H4 (cell line): ENCODE measurements around the gene AMH. TPM values are rescaled to one million over a fixed set of nuclear protein-coding genes. Genes with fewer than 3 reads are reported as not detected.

Experiments
- DNase-seq: peaks from one replicate; pipeline ENCODE4 v3.0.0-alpha.2; 2015; ENCODE audit warnings: low spot score
- total RNA-seq: library from RNA; depleted of rRNA; stranded (reverse); fragments of >200 nt; shearing (Covaris generic); gene quantifications from 2 replicates; pipeline ENCODE4 v1.2.3, GENCODE V29; 2014

Gene AMH
- total RNA-seq, 1 experiment from 2014 or later, result 0.68 TPM

DNA sequence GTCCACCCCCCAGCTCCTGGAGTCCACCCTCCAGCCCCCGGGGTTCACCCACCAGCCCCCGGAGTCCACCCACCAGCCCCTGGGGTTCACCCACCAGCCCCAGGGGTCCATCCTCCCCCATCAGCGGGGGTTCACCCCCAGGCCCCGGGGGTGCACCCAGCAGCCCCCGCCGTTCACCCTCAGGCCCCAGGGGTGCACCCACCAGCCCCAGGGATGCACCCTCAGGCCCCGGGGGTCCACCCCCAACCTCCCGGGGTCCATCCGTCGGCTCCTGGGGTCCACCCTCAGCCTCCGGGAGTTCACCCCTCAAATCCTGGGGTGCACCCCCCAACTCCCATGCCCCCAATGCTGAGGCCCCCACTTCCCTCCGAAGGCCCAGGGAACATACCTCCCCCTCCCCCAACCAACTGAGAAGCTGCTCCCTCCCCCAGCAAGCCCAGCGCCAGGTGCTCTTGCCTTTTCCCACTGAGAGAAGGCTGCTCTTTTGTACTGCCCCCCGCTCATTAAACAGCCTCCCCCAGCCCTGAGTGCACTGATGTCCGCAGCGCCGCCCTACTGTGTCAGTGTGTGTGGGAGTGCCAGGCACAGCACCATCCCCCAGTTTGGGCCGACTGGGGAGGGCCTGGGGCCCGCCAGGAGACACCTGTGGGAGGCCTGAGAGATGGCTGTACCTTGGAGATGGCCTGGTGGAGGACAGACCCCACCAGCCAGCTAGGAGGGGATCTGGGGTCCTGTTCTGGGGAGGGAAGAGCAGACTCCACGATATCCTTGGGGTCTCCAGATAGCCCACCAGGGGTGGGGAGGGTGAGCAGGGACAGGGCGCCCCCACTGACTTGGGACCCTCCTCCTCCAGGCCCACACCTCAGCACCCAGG is 750 bp upstream of the AMH start:
- no peak for DNase-seq

DNA sequence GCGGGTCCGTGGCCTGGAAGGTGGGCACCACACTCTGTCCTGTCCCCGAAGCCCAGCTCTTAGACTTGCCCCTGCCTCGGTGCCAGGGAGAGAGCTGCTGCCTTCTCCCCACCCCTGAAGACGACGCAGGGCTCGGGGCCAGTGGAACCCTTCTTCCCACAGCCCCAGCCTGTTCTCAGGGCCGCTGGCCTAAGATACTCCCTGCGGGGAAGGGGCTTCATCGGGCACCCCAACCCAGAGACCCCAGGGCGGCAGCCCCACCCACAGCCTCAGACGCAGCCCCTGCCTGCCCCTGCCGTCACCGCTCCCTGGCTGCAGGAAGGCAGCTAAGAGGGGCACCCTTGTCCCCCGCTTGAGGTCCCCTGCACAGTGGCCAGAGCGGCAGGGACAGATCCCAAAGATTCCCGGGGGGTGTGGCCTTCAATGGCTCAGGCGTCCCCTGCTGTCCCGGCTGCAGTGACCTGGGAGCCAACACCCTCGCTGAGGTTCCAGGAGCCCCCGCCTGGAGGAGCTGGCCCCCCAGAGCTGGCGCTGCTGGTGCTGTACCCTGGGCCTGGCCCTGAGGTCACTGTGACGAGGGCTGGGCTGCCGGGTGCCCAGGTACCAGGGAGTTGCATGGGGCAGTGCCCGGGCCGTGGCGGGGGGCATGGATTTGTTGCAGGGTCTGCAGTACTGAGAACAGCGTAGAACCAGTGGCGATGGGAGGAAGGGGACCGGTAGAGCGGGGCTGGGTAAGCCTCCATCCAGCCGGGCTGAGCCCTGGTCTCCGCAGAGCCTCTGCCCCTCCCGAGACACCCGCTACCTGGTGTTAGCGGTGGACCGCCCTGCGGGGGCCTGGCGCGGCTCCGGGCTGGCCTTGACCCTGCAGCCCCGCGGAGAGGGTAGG is 1.0 kb downstream of the AMH start:
- no peak for DNase-seq

DNA sequence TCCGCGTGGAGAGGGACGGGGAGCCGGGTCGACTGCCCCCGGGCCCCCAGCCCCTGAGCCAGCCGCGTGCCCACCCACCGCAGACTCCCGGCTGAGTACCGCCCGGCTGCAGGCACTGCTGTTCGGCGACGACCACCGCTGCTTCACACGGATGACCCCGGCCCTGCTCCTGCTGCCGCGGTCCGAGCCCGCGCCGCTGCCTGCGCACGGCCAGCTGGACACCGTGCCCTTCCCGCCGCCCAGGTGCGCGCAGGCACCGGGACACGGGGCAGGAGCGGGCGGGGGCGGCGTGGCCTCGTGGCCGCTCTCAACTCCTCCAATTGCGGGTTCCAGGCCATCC is 1.6 kb downstream of the AMH start:
- DNase-seq, result no peak

DNA sequence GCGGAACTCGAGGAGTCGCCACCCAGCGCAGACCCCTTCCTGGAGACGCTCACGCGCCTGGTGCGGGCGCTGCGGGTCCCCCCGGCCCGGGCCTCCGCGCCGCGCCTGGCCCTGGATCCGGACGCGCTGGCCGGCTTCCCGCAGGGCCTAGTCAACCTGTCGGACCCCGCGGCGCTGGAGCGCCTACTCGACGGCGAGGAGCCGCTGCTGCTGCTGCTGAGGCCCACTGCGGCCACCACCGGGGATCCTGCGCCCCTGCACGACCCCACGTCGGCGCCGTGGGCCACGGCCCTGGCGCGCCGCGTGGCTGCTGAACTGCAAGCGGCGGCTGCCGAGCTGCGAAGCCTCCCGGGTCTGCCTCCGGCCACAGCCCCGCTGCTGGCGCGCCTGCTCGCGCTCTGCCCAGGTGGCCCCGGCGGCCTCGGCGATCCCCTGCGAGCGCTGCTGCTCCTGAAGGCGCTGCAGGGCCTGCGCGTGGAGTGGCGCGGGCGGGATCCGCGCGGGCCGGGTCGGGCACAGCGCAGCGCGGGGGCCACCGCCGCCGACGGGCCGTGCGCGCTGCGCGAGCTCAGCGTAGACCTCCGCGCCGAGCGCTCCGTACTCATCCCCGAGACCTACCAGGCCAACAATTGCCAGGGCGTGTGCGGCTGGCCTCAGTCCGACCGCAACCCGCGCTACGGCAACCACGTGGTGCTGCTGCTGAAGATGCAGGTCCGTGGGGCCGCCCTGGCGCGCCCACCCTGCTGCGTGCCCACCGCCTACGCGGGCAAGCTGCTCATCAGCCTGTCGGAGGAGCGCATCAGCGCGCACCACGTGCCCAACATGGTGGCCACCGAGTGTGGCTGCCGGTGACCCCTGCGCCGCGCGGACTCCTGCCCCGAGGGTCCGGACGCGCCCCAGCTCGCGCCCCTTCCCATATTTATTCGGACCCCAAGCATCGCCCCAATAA is 2.3 kb downstream of the AMH start:
- DNase-seq, result no peak

DNA sequence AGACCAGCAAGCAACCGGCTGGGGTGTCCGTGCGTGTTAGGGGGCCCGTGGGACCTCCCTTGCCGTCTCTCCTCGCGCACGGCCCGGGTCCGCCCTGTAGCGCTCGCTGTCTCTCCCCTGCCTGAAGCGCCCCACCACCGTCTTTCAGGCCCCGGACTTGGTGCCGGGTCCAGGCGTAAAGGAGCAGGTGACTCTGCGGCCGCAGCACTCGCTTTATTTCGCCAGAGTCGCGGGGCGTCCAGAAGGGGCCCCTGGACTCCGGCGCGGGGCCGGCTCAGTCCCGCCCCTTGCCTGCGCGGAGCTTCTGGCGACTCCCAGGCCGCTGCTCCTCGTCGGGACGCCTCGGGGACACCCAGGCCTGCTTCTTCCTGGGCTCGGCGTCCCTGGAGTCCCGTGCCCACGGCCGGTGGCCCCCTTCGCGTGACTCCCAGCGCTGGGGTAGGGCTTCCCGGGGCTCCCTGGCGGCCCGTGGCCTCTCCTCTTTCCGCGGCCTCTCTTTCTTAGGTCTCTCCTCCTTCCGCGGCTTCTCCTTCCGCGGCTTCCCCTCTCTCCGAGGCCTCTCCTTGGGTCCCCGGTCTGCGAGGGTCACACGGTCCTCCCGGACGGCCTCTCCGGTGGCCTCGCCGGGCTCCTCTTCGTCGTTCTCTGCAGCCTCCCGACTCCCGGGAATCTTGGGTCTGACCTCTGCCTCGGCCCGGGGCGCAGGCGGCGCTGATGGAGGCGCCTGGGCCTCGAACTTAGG is 3.1 kb downstream of the AMH start:
- no peak for DNase-seq

DNA sequence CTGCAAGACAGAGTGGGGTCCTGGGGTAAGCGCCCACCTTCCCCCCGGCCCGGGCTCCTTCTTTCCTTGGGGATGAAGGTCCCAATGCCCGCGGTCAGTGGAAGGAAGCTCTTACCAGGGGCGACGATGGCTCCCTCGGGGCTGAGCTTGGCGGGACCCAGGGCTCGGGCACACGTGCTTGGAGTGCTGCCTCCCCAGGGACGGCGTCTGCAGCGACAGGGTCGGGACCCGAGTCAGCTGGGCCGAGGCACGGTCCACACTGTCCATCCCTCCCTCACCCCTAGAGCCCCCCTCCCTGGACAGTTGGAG is 3.6 kb downstream of the AMH start:
- DNase-seq, result no peak

DNA sequence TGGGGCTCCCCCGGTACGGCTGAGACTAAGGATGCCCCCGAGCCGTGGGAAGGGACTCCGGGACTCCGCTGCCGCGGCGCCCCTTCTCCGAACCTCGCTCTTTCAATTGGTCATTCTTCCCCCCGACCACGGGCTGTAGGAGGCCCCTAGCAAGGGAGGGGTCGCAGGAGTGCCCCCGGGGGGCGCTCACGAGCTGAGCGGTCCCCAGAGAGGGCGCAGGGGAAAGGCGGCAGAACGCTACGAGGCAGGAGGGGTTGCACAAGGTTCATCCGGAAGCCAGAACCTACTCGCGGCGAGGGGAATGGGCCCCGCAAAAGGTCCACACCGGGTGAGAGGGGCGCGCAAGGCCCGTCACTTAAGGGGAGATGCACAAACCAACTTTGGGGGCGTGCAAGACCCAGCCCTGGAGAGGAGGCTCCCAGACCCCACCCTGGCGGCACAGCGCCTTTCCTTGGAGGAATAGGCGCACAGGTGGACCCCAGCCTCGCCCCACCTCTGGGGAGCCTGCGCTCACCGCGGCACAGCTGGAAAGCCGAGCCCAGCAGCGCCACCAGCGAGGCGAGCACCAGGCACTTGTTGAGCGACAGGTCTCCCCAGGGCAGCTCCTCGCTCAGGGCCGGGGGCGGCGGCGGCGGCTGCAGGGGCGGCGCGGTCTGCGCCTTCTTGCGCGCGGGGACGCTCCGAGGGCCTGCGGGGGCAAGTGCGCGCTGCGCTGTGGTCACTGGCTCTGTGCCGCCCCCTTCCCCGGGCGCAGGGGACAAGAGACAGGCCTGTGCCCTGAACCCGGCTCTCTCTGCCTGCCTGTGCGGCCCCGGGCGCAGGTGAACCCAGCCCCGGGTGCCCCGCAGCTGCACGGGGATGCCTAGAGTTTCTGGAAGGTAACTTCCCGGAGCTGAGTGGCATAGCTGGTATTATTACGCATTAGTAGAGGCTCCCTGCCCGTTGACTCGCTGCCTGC is 4.3 kb downstream of the AMH start:
- no peak for DNase-seq

DNA sequence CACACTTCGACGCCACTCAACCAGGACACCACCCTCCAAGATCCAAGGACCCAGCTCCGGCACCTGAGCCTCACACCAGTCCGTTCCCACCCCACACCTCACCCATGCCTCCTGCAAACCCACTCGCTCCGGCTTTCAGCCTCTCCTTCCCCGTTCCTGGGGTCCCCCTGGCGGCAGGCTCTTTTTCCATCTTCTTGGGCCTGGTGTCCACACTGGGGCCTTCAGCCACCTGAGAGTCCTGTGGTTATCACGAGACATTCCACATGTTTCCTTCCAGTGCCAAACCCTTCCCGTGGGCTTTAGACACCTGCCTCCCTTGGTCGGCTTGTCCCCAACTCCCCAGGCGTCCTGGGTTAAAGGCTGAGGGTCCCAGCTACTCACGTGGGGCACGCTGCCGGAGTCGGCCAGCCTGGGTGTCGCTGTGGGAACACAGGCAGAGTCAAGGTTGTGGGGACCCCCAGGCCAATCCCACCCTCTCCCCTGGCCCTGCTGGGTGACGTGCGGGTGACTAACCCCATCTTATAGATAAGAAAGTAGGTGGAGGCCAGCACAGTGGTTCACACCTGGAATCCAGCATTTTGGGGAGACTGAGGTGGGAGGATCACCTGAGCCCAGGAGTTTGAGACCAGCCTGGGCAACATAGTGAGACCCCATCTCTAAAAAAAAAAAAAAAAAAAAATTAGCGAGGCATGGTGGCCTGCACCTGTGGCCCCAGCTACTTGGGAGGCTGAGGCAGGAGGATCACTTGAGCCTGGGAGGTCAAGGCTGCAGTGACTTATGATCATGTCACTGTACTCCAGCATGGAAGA is 5.1 kb downstream of the AMH start:
- DNase-seq, result no peak

DNA sequence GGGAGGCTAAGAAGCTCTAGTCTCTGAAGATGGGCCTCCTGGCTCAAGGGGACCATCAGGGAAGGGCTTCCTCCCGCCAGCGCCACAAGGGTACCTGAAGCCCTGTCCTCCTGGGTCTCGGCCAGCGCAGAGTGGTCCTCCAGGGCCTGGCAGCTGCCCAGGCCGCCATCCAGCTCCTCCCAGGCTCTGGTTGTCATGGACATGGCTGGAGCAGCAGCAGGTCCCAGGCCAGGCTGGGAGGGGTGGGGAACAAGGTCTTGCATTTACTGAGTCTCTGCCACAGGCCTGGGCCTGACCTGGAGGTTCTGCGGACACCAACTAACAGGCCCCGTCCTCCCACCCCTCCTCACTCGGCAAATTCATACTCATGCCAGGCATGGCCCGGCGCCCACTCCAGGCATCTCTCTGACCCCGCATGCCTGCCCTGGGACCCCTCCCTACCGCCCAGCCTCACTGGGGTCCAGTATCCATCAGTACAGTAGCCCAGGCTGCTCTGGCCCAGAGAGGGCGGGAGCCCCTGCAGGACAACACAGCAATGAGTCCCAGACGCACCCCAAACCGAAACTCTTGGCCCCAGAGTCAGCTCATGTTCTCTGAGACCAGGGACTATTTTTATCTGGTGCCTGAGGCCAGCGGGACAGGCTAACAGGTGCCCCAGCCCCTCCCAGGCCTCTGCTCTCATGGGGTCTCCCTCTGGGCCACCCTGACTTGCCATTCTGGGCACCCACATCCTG is 6.2 kb downstream of the AMH start:
- DNase-seq, result no peak

DNA sequence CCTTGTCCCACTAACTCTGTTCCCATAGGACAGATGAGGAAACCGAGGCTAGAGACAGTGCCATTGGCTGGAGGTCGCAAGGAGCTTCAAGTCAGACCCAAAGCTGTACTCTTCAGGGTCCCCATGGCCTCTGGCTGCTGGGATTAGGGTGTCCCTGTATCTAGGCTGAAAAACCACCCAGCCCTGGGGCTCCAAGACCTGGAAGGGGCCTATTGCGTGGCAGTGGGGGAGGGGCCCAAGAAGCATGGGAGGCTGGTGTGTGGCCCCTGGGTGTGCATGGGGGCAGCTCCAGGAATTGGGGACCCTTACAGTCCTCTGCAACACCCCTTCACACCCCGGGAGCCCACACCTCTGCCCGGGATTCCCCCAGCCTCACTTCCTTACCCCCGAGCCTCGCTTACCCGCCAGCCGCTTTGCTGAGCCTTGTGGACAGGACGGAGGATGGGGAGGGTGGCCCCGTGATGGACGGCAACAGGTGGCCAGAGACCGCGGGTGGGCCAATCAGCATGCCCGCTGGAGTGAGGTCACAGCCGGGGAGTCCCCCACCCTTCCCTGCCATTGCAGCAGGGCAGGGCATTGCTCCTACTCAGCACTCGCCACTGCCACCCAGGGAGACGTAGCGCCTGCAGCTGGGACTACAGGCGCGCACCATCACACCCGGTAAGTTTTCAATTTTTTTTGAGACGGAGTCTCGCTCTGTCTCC is 7.0 kb downstream of the AMH start, which contains the start of gene JSRP1:
JSRP1 (minus strand) TSS at position 436 of the 704 bp plus-strand sequence. CDS start 1,103 bp downstream, outside the sequence.
- DNase-seq, result no peak

DNA sequence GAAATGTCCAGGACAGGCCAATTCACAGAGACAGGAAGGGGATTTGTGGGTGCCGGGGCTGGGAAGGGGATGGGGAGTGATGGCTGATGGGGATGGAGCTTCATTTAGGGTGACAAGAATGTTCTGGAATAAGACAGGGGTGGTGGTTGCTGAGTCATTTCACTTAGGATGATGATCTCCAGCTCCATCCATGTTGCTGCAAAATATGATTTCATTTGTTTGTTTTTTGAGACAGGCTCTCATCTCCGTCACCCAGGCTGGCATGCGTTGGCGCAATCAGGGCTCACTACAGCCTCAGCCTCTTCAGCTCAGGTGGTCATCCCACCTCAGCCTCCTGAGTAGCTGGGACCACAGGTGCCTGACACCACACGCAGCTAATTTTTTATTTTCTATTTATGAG is 10.2 kb downstream of the AMH start:
- no peak for DNase-seq

DNA sequence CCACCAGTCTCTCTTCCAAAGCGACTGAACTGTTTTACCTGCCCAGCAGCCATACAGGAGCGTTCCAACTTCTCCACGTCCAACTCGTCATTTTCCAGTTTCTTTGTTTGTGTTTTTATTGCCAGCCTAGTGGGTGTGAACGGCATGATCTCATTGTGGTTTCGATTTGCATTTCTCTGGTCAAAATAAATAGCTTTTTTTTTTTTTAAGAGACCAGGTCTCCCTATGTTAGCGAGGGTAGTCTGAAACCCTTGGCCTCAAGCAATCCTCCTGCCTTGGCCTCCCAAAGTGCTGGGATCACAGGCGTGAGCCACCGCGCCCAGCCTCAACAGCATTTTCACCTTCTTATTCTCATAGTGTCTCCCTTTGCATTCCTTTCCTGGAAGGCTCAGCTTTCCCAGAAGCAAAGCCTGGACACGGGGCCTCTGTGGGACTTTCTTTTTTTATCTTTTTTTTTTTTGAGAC is 11.2 kb downstream of the AMH start:
- peak; percentile 77 for DNase-seq

DNA sequence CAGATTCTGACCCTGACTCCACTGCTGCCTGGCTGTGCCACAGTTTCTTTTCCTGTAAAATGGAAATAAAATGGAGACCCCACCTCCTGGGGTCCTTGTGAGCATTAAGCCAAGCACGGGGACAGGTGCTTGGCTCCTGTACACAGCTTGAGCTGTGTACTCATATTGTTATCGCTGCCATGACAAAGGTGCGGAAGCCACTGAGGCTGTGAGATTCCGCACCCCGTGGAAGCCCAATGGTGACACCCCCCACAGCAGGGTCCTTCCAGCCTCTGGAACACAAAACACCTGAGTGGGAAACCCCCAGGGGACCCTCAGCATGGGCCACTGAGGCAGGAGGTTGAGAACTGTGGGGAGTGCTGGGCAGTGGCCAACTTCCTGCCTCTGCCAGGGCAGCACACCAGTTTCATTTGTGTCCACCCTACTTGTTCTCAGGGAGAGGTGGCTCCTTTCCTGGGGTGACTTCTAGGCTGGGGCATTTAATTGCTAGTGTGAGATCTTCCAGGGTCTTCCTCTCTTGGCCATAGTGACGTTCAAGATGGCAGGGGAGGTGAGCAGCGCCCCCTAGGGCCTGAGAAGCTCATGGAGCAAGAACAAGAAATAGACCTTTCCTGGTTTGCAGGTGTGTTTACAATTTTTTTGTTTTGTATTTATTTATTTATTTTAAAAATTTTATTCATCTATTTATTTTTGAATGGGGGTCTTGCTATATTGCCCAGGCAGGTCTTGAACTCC is 12.5 kb downstream of the AMH start:
- no peak for DNase-seq

DNA sequence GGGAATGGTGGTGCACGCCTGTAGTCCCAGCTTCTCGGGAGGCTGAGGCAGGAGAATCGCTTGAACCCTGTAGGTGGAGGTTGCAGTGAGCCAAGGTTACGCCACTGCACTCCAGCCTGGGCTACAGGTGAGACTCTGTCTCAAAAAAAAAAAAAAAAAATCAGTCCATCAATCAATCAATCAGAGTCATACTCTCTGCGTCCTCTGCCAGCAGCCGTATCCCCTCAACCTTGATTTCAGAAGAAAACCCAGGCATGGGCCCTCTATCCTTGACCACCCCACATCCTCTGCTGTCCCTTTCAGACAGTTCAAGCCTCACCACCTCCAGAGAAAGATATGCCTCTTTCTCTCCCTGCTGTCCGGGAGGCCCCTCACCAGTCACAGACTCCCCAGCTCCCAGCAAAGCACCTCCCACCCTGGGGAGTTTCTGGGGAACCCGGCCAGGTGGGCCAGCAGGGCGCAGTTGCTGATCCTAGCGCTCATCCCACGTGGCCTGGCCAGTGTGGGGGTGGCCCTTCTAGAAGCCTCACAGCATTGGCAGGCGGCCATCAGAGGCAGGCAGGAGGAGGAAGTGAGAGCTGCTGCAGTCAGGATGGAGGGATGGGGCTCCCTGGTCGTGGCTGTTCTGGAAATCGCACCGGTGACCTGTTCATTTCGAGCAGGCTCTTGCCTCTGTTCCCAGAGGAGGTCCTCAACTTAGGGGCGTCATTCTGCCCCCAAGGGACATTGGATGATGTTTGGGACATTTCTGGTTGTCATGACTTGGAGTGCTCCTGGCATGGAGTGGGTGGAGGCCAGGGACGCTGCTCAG is 17.3 kb downstream of the AMH start:
- DNase-seq, result peak; percentile 76

DNA sequence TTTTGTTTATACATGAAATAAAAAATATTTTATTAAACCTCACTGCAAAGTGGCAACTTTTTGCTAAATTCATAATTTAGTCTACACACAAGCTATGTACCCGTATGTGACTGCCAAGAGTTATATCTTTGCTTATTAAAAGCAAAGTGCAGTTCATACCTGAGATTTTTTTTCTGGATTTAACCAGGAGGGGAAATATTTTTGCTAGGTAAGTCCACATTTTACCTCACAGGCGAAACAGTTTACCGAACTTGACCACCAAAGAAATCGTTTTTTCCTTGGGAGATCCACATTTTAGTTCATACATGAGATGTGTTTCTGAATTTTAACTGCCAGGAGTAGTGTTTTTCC is 19.3 kb downstream of the AMH start:
- no peak for DNase-seq

DNA sequence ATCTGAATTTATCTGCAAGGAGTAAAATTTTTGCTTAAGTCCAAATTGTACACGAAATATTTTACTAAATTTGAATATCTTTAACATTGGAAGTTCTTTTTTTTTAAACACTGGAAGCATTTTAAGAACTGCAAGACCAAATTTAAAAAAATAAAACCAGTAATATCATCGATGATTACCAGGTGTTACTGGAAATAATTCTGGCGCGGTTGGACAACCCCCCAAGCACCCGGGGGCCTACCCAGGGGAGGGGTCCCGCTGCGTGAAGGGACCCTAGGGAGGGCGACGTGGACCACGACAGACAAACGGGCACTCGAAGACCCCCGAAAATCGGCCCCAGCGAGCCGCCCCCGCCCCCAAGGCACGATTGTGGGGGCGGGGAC is 19.7 kb downstream of the AMH start:
- no peak for DNase-seq
